IPS-18a (cell line): Measurements from ENCODE around the gene DOLPP1.
A peak's percentile ranks its signal among the peaks of the same experiment; 100 is the strongest.
"Not testable (repeated sequence)": the region's sequence is repeated elsewhere in the genome, so short reads cannot be mapped to it uniquely, and the experiment has no call there.

ENCODE experiments used
- H3K27ac ChIP-seq: one replicate; pipeline ENCODE4 v1.5.1; 2013; ENCODE audit warnings: low read length
- H3K27me3 ChIP-seq: one replicate; pipeline ENCODE4 v1.6.1; 2013; ENCODE audit warnings: mild to moderate bottlenecking, low read length; ENCODE audit not compliant: control insufficient read depth, insufficient read depth
- H3K36me3 ChIP-seq: one replicate; pipeline ENCODE4 v1.6.1; 2013; ENCODE audit warnings: low read depth, low read length; ENCODE audit not compliant: control insufficient read depth
- H3K4me1 ChIP-seq: one replicate; pipeline ENCODE4 v1.6.1; 2013; ENCODE audit warnings: low read depth, low read length; ENCODE audit not compliant: control insufficient read depth
- H3K4me3 ChIP-seq: one replicate; pipeline ENCODE4 v1.5.1; 2013; ENCODE audit warnings: low read length
- H3K9ac ChIP-seq: one replicate; pipeline ENCODE4 v1.6.1; 2013; ENCODE audit warnings: mild to moderate bottlenecking, low read length, moderate library complexity
- H3K9me3 ChIP-seq: one replicate; pipeline ENCODE4 v1.6.1; 2013; ENCODE audit warnings: low read depth, low read length; ENCODE audit not compliant: control insufficient read depth

DOLPP1 gene, protein sequence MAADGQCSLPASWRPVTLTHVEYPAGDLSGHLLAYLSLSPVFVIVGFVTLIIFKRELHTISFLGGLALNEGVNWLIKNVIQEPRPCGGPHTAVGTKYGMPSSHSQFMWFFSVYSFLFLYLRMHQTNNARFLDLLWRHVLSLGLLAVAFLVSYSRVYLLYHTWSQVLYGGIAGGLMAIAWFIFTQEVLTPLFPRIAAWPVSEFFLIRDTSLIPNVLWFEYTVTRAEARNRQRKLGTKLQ

DNA sequence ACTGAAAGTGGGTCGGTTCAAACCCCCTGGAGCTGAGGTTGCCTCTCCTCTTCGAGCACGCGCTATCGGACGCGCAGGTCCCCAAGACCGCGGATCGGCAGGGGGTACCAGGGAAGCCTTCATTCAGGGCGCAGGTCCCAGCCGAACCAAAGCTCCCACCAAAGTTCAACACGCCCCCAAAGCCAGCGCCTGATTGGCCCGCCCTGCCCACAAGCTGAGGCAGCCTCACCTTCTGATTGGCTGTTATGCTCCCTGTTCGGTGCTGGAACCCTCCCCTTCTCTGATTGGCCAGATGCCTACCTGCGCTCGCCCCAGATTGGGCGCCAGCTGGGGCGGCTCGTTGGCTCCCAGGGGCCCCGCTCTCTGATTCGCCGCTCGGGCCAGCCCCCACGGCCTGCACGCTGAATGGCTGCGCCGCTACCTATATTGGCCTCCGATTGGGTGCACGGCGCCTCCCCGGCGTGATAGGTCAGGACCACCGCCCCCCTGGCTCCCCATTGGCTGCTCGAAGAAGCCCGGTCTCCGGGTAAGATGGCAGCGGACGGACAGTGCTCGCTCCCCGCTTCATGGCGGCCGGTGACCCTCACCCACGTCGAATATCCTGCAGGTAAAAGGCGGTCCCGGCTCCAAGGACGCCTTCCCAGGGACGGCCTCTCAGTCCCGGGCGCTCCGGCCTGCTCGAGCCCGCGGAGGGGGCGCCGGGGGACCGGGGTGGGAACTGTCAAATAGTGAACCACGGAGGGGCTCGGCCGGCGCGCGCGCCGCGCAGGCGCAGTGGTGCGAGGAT is at the start of gene DOLPP1:
DOLPP1 (plus strand) TSS at position 511 of the 787 bp plus-strand sequence; CDS start at position 532, 21 bp downstream.
- Histone ChIP-seq H3K27me3 (no peaks in the 10 kb centered on the region), H3K4me1 (no peaks in the 10 kb centered on the region), H3K27ac (peak within 1 kb of the TSS; percentile 51)

DNA sequence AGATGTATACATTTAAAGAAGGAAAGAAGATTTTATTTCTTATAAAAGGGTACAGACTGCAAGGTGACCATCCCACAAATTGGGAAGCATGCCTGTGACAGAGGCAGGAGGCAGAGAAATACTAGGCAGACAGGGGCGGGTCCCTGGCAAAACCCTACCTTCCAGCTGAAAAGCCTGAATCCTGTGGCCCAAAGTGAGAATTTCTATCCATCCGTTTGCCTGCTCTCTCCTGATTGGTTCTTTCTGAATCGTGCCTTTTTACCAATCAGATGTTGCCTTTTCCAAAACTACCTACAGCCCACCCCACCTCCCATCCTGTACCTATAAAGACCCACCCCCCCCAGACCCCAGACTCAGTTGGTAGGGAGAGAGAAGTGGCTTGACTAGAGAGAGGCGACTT is 49.4 kb upstream of the DOLPP1 start:
- Histone ChIP-seq H3K4me3 (no peak overlapping the region), H3K4me1 (peaks cover 10% of the 10 kb centered on the region), H3K9me3 (no peaks in the 10 kb centered on the region), H3K27ac (no peak overlapping the region), H3K36me3 (no peaks in the 10 kb centered on the region), H3K27me3 (no peaks in the 10 kb centered on the region), H3K9ac (no peak overlapping the region)

More for the DNA sequence above, at the start of gene DOLPP1:
- Histone ChIP-seq H3K9ac (peak within 1 kb of the TSS; percentile 76), H3K9me3 (no peaks in the 10 kb centered on the region), H3K4me3 (peak within 1 kb of the TSS; percentile 90), H3K36me3 (peaks cover 11% of the 10 kb centered on the region)

DNA sequence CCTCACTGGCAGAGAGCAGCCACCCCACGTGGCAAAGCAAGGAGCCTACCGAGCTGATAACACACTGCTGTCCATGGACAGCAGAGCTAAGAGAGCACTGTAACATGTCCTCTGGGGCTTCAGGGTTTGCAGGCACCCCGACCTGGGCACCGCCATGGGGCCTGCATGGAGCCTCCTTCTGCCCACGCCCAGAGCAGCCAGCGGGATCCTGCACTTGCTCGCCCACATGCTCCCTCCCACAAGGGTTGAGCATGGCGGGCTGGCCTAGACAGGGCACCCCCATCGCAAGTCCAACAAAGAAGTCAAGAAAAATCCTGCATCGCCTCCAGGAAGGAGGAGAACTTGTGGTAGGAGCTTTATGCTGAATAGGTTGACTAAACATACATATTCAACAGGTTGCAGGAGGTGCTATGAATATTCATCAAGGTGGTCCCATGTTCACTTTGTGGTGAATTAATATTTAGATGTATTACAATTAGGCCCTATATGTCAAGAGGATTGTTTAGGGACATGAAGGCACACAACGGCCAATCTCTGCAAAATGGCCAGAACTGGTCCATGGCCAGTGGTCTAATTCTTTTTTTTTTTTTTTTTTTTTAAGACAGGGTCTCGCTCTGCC is 48.3 kb upstream of the DOLPP1 start:
- Histone ChIP-seq H3K9ac (no peak overlapping the region), H3K9me3 (no peaks in the 10 kb centered on the region), H3K27ac (no peak overlapping the region), H3K27me3 (no peaks in the 10 kb centered on the region), H3K4me3 (no peak overlapping the region), H3K4me1 (peaks cover 4% of the 10 kb centered on the region), H3K36me3 (no peaks in the 10 kb centered on the region)

DNA sequence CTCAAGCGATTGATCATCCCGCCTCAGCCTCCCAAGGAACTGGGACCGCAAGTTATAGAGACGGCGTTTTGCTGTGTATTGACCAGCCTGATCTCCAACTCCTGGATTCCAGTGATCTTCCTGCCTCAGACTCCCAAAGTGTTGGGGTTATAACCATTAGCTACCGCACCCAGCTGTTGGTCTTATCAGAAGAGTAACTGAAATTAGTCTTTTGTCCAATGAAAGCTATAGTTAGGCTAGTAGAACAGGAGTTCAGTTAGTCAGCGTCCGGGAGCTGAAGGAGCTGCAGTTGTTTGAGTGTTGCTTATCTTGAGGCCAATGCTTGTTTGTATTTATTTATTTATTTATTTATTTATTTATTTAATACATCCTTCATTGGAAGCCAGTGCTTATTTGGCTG is 47.7 kb upstream of the DOLPP1 start:
- H3K27me3 ChIP-seq = no peaks in the 10 kb centered on the region
- no peak overlapping the region for H3K4me3 ChIP-seq
- no peak overlapping the region for H3K27ac ChIP-seq
- H3K4me1 ChIP-seq = peaks cover 6% of the 10 kb centered on the region
- H3K36me3 ChIP-seq = no peaks in the 10 kb centered on the region
- H3K9ac ChIP-seq = no peak overlapping the region
- H3K9me3 ChIP-seq = no peaks in the 10 kb centered on the region

DNA sequence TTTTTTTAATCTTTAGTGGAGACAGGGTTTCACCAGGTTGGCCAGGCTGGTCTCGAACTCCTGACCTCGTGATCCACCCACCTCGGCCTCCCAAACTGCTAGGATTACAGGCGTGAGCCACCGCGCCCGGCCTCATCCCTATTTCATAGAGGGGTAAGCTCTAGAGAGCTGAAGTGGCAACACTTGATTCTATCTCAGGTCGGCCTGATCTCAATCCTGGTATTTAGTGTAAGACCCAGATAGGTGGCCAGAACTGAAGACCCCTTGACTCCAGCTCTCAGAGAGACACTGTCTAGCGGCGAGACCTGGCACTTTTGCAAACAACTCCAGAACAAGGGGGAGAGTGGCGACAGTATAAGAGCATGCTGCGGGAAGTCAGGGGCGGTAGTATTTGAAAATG is 45.1 kb upstream of the DOLPP1 start:
- not testable (repeated sequence) for H3K36me3 ChIP-seq

DNA sequence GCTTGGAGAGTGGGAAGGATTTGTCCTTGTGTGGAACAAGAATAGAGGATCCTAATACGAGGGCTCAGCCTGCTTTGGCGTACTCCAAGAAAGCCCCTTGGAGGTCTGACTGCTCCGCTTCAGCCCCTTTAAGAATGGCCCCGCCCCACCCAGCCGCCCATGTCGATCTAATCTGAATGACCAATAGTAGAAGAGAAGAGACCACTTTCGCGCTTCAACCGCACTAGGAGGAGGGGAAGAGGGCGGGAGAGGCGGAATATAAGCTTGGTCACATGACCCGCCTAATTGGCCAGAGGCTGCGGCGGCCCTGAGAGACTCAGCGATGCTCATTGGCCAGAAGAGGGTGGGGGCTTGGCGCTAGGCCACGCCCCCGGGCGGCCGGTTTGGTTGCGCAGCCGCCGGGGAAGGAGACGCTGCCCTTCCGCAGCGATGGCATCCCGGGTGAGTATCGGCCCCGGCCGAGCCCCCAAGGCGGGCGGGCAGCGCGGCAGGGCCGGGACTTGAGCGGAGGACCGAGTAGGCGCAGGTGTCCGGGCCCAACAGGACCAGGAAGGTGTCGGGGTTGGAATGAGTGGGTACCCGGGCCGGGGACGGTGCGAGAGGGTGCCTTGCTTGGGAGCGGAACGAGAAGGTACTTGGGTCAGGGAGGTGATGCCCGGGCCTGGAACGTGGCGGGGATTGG is 44.5 kb upstream of the DOLPP1 start, which contains the start of gene MIGA2:
MIGA2 (plus strand) TSS at position 386 of the 682 bp plus-strand sequence. CDS start 3,969 bp downstream, outside the sequence.
- Histone ChIP-seq H3K4me1 (peaks cover 6% of the 10 kb centered on the region), H3K27ac (no peak within 1 kb of the TSS), H3K27me3 (no peaks in the 10 kb centered on the region), H3K9me3 (no peaks in the 10 kb centered on the region), H3K36me3 (peaks cover under 1% of the 10 kb centered on the region), H3K4me3 (peak within 1 kb of the TSS; percentile 87), H3K9ac (peak within 1 kb of the TSS; percentile 58)

More for the DNA sequence above, 45.1 kb upstream of the DOLPP1 start:
- peak overlapping the region; percentile 87 for H3K4me3 ChIP-seq
- not testable (repeated sequence) for H3K27ac ChIP-seq, H3K4me1 ChIP-seq, H3K9me3 ChIP-seq, H3K9ac ChIP-seq, H3K27me3 ChIP-seq

DNA sequence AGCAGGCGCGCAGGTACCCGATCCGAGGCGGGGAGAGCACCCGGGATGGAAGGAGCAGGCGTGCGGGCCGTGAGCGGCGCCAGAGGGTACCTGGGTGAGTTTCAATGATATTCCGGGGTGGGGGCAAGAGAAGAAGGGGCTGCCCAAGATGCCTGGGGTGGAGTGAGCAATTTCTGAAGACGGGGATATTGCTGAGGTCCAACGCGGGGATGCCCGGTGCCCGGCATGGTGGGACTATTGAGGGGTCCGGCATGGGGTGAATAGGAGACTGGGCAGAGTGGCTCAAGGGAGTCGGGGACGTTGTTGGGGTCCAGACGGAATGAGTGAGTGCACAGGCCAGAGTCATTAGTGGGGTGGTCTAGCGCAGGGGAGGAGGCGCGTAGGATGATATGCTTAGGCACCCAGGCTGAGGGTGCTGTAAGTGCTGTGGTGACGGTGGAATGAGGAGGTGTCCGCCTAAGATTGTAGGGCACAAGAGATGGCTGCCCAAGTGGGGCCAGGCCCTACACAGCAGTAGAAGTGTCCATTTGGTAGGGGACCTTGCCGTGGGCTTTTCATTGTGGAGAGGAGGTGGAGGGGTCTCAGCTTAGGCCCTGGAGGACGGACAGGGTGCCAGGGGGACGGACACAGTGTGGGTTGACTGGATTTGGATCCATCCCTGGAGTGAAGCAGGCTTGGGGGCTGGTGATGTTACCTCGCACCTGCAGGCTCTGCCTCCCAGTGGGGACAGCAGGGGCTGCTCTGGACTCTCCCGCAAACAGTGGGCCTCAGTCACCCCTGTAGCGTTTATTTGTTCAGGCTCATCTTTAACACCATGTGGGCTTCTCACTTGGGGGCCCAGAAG is 43.8 kb upstream of the DOLPP1 start:
- H3K36me3 ChIP-seq = peaks cover 8% of the 10 kb centered on the region
- no peak overlapping the region for H3K27ac ChIP-seq
- H3K9me3 ChIP-seq = no peaks in the 10 kb centered on the region
- peak overlapping the region; percentile 87 for H3K4me3 ChIP-seq
- peaks cover 6% of the 10 kb centered on the region for H3K4me1 ChIP-seq
- no peaks in the 10 kb centered on the region for H3K27me3 ChIP-seq
- H3K9ac ChIP-seq = peak overlapping the region; percentile 58

DNA sequence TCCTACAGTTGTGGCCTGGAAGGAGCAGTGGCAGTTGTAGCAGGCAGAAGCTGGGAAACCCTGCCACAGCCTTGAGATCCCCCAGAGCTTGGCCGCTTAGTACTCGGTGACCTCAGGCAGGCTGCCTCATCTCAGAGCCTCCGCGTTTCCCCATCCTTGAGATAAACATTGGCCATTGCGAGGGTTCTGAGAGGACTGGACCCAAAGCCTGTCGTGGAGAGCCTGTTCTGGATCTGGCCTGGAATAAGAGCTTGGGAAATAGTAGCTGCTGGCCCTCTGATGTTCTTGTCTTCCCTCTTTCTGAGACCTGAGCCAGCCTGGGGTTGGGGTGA is 43.2 kb upstream of the DOLPP1 start:
- Histone ChIP-seq H3K27ac (no peak overlapping the region), H3K36me3 (peaks cover 14% of the 10 kb centered on the region), H3K9ac (no peak overlapping the region), H3K4me3 (peak overlapping the region; percentile 87), H3K9me3 (no peaks in the 10 kb centered on the region), H3K4me1 (peaks cover 6% of the 10 kb centered on the region), H3K27me3 (no peaks in the 10 kb centered on the region)

DNA sequence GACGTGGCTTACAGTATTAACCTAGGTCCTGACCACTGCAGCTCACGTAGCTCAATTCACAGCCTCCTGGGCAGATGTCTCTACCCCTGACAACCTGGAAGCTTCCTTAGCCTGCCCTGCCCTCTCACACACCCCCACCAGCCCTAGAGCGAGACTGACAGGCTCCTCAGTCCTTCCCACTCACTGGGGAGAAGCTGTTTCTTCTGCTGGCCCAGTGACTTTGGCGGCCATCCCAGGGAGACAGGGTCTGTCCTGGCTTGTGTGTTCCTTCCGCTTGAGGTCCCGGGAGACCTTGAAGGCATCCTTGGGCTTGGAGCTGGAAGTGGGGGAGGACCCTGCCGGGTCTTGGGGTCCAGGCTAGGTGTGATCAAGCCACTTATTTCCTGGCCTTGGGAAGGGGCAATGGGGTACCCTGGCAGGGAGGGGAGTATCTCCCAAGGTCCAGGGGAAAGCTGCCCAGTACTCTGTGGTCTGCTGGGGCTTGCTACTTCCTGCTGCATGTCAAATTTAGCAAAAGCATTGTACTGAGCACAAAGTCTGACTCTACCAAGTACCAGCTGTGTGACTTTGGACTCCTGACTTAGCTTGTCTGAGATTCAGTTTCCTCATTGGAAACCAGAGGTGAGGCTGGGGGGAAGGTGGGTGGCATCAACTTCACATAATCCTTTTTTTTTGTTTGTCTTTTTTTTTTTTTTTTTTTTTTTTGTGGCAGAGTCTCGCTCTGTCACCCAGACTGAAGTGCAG is 42.6 kb upstream of the DOLPP1 start:
- Histone ChIP-seq H3K27ac (no peak overlapping the region), H3K4me3 (no peak overlapping the region), H3K4me1 (peaks cover 6% of the 10 kb centered on the region), H3K36me3 (peaks cover 14% of the 10 kb centered on the region), H3K9me3 (no peaks in the 10 kb centered on the region), H3K27me3 (no peaks in the 10 kb centered on the region), H3K9ac (no peak overlapping the region)

DNA sequence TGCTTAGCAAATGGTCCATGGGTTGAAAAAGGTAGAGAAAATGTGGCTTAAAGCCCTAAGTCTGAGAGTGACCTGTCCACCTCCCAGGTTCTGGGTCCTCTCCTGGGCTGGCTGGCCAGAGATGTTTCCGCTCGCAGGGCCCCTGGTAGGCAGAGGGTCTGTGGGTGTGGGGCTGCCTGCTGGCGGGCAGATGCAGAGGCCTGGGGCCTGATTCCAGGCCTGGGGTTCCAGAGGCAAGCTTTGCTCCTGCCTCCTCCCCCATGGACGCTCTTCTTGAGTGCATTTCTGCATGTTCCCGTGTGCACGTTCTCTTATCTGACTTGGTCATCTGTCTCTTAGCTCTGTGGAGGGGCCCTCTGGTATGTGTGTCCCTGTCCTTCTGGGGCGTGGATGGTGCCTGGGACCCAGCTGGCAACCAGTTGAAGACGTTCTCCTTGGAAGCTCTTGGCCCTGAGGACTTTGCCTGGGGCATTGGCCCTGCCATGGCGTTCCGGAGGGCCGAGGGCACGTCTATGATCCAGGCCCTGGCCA is 40.7 kb upstream of the DOLPP1 start:
- Histone ChIP-seq H3K9me3 (no peaks in the 10 kb centered on the region), H3K4me3 (no peak overlapping the region), H3K36me3 (peaks cover 14% of the 10 kb centered on the region), H3K27ac (no peak overlapping the region), H3K9ac (no peak overlapping the region), H3K27me3 (no peaks in the 10 kb centered on the region), H3K4me1 (peaks cover 6% of the 10 kb centered on the region)
